ENCODE results near the gene SCD. TPM values are rescaled to one million over a fixed set of nuclear protein-coding genes. Genes with fewer than 3 reads are reported as not detected.

SCD gene
- total and polyA plus RNA-seq, 2 of the 13 experiments (the other 11 are each of a cell fraction or from before 2014, with no cell fraction given), result 492 to 512 TPM

DNA sequence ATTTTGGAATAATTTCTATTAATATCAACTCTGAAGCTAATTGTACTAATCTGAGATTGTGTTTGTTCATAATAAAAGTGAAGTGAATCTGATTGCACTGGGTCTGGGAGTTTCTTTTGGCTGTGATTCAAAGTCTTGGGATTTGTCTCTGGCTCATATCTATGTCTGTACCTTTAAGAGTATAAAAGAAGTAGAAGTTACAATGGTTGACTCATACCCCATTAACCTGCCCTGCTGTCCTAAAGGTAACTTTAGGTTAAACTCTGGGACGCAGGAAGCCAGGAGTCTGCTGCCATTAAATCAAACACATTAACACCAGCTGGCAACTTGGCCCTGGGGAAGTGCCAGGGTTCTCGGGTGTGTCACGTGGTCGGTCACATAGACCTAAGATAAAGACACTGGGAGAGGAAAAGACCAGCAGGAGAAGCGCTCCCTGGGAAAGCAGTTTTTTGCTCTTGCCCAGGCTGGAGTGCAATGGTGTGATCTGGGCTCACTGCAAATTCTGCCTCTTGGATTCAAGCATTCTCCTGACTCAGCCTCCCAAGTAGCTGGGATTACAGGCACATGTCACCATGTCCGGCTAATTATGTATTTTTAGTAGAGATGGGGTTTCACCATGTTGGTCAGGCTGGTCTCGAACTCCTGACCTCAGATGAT is 17.8 kb downstream of the SCD start (continued):
- TF ChIP-seq ZNF205 (CRISPR knock-in tag; IDR thresholded peaks at IDR 0.05) (no peak), EP300 (IDR thresholded peaks at IDR 0.05; ENCODE audit: low read depth in 2 of 2, low read length in 2 of 2) (0 out of 4 replicates have a peak, but pooled peaks of 1 of the 2 experiments have one; percentile 15), EP300 (CRISPR knock-in tag; IDR thresholded peaks at IDR 0.05; ENCODE audit: borderline replicate concordance) (no peak), ZNF530 (CRISPR knock-in tag; IDR thresholded peaks at IDR 0.05; ENCODE audit: low read depth) (no peak), CBX5 (CRISPR knock-in tag; IDR thresholded peaks at IDR 0.05; ENCODE audit: borderline replicate concordance) (no peak), NR1H2 (CRISPR knock-in tag; IDR thresholded peaks at IDR 0.05; ENCODE audit: borderline replicate concordance, low read depth) (0 out of 2 replicates have a peak, but pooled peaks have one; percentile 34), RBFOX2 (IDR thresholded peaks at IDR 0.05; ENCODE audit: low read depth, low read length) (peak; percentile 47), JARID2 (CRISPR knock-in tag; IDR thresholded peaks at IDR 0.05; ENCODE audit: insufficient replicate concordance) (no peak), SOX5 (CRISPR knock-in tag; IDR thresholded peaks at IDR 0.05; ENCODE audit: borderline replicate concordance) (peak; percentile 34; the same call in 1 of the 2 replicates), ZFP36 (IDR thresholded peaks at IDR 0.05; ENCODE audit: borderline replicate concordance, low read depth, low read length, partially characterized antibody) (no peak), SIX4 (CRISPR knock-in tag; IDR thresholded peaks at IDR 0.05) (no peak), SOX13 (IDR thresholded peaks at IDR 0.05) (no peak), SOX13 (CRISPR knock-in tag; conservative IDR thresholded peaks at IDR 0.05 in 1 of 2, IDR thresholded peaks at IDR 0.05 in 1 of 2) (peak in 1 of 2 experiments; percentile 12; a peak in 1 of 4 replicates), ZNF33A (CRISPR knock-in tag; IDR thresholded peaks at IDR 0.05; ENCODE audit: borderline replicate concordance) (no peak), SIN3A (IDR thresholded peaks at IDR 0.05; ENCODE audit: borderline replicate concordance, low read depth, low read length) (peak; percentile 42; the same call in 1 of the 2 replicates), ZNF121 (CRISPR knock-in tag; IDR thresholded peaks at IDR 0.05) (no peak)
- TF ChIP-seq, protein P1, sequence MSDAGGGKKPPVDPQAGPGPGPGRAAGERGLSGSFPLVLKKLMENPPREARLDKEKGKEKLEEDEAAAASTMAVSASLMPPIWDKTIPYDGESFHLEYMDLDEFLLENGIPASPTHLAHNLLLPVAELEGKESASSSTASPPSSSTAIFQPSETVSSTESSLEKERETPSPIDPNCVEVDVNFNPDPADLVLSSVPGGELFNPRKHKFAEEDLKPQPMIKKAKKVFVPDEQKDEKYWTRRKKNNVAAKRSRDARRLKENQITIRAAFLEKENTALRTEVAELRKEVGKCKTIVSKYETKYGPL (CRISPR knock-in tag; IDR thresholded peaks at IDR 0.05), result no peak
- TF ChIP-seq, protein P2, sequence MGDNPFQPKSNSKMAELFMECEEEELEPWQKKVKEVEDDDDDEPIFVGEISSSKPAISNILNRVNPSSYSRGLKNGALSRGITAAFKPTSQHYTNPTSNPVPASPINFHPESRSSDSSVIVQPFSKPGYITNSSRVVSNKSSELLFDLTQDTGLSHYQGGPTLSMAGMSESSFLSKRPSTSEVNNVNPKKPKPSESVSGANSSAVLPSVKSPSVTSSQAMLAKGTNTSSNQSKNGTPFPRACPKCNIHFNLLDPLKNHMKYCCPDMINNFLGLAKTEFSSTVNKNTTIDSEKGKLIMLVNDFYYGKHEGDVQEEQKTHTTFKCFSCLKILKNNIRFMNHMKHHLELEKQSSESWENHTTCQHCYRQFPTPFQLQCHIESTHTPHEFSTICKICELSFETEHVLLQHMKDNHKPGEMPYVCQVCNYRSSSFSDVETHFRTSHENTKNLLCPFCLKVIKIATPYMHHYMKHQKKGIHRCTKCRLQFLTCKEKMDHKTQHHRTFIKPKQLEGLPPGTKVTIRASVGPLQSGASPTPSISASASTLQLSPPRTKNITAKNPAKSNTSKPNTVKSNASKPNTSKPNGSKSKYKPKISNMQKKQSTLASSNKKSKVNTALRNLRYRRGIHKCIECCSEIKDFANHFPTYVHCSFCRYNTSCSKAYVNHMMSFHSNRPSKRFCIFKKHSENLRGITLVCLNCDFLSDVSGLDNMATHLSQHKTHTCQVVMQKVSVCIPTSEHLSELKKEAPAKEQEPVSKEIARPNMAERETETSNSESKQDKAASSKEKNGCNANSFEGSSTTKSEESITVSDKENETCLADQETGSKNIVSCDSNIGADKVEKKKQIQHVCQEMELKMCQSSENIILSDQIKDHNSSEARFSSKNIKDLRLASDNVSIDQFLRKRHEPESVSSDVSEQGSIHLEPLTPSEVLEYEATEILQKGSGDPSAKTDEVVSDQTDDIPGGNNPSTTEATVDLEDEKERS (CRISPR knock-in tag; IDR thresholded peaks at IDR 0.05), result 0 out of 2 replicates have a peak, but pooled peaks have one; percentile 27
- TF ChIP-seq, protein P3, sequence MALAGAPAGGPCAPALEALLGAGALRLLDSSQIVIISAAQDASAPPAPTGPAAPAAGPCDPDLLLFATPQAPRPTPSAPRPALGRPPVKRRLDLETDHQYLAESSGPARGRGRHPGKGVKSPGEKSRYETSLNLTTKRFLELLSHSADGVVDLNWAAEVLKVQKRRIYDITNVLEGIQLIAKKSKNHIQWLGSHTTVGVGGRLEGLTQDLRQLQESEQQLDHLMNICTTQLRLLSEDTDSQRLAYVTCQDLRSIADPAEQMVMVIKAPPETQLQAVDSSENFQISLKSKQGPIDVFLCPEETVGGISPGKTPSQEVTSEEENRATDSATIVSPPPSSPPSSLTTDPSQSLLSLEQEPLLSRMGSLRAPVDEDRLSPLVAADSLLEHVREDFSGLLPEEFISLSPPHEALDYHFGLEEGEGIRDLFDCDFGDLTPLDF (CRISPR knock-in tag; IDR thresholded peaks at IDR 0.05), result no peak
- TF ChIP-seq, protein P4, sequence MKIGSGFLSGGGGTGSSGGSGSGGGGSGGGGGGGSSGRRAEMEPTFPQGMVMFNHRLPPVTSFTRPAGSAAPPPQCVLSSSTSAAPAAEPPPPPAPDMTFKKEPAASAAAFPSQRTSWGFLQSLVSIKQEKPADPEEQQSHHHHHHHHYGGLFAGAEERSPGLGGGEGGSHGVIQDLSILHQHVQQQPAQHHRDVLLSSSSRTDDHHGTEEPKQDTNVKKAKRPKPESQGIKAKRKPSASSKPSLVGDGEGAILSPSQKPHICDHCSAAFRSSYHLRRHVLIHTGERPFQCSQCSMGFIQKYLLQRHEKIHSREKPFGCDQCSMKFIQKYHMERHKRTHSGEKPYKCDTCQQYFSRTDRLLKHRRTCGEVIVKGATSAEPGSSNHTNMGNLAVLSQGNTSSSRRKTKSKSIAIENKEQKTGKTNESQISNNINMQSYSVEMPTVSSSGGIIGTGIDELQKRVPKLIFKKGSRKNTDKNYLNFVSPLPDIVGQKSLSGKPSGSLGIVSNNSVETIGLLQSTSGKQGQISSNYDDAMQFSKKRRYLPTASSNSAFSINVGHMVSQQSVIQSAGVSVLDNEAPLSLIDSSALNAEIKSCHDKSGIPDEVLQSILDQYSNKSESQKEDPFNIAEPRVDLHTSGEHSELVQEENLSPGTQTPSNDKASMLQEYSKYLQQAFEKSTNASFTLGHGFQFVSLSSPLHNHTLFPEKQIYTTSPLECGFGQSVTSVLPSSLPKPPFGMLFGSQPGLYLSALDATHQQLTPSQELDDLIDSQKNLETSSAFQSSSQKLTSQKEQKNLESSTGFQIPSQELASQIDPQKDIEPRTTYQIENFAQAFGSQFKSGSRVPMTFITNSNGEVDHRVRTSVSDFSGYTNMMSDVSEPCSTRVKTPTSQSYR (CRISPR knock-in tag; IDR thresholded peaks at IDR 0.05; ENCODE audit: borderline replicate concordance), result no peak
- TF ChIP-seq, protein P5, sequence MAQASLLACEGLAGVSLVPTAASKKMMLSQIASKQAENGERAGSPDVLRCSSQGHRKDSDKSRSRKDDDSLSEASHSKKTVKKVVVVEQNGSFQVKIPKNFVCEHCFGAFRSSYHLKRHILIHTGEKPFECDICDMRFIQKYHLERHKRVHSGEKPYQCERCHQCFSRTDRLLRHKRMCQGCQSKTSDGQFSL (CRISPR knock-in tag; IDR thresholded peaks at IDR 0.05), result no peak
